Breast epithelium (tissue), 3 donors: ENCODE results near the gene STIM2.

Source experiments
- CTCF ChIP-seq, 3 donors: fragments of 450-650 bp; IDR thresholded peaks; one replicate each; pipeline ENCODE4 v1.5.1; 2016 to 2017; ENCODE audit warnings: antibody characterized with exemption in 3 of 3, mild to moderate bottlenecking in 3 of 3, moderate library complexity in 3 of 3
- POLR2A ChIP-seq: fragments of 450-650 bp; IDR thresholded peaks from one replicate; pipeline ENCODE4 v1.6.1; 2016; ENCODE audit warnings: antibody characterized with exemption, mild to moderate bottlenecking, moderate library complexity

DNA sequence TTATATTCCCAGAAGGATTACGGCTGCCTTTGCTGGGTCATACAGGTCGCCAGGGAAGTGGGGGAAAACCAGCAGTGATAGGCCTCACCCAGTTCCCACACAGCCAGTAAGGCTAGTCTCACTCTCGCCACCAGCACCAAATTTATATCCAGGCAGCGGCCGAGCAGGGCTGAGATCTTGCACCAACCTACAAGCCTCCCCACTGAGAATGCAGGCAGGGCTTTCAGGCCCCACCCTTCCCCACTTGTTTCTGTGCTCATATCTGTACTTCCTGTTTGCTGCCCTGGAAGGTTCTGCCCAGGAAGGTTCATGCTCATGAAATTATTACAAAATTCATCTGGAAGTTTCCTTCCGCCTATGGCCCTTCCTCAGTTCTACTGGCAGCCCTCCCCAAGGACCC lies 179.7 kb downstream of the STIM2 start:
- TF ChIP-seq POLR2A (no peak), CTCF (IDR thresholded peaks at IDR 0.05) (no peak)
